Measurements from ENCODE around the gene GGA2.

The GGA2 gene

DNA sequence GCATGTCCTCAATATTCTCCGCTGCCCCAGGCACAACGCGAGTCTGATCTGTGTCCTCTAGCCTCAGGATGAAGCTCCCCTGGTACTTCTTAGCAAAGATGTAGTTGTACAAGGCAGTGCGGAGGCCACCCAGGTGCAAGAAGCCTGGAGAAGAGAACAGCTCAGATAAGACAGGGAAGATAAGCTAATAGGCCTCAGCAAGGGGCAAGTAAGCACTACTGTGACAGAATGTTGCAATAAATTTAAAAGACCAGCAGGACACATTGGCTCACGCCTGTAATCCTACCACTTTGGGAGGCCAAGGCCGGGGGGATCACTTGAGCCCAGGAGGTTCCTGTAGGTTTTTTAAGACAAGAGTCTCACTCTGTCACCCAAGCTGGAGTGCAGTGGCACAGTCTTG is 41.9 kb upstream of the GGA2 start:
- TF ChIP-seq TCF12 (IDR thresholded peaks at IDR 0.05; ENCODE audit: low read depth) (no peak), ZBTB7A (IDR thresholded peaks at IDR 0.05; ENCODE audit: low read depth) (no peak), CREB1 (IDR thresholded peaks at IDR 0.05; ENCODE audit: low read depth) (no peak), FOXM1 (IDR thresholded peaks at IDR 0.05; ENCODE audit: borderline replicate concordance, low read depth) (no peak)
- TF ChIP-seq, protein P1, sequence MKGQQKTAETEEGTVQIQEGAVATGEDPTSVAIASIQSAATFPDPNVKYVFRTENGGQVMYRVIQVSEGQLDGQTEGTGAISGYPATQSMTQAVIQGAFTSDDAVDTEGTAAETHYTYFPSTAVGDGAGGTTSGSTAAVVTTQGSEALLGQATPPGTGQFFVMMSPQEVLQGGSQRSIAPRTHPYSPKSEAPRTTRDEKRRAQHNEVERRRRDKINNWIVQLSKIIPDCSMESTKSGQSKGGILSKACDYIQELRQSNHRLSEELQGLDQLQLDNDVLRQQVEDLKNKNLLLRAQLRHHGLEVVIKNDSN (IDR thresholded peaks at IDR 0.05): no peak
- TF ChIP-seq, protein P2, sequence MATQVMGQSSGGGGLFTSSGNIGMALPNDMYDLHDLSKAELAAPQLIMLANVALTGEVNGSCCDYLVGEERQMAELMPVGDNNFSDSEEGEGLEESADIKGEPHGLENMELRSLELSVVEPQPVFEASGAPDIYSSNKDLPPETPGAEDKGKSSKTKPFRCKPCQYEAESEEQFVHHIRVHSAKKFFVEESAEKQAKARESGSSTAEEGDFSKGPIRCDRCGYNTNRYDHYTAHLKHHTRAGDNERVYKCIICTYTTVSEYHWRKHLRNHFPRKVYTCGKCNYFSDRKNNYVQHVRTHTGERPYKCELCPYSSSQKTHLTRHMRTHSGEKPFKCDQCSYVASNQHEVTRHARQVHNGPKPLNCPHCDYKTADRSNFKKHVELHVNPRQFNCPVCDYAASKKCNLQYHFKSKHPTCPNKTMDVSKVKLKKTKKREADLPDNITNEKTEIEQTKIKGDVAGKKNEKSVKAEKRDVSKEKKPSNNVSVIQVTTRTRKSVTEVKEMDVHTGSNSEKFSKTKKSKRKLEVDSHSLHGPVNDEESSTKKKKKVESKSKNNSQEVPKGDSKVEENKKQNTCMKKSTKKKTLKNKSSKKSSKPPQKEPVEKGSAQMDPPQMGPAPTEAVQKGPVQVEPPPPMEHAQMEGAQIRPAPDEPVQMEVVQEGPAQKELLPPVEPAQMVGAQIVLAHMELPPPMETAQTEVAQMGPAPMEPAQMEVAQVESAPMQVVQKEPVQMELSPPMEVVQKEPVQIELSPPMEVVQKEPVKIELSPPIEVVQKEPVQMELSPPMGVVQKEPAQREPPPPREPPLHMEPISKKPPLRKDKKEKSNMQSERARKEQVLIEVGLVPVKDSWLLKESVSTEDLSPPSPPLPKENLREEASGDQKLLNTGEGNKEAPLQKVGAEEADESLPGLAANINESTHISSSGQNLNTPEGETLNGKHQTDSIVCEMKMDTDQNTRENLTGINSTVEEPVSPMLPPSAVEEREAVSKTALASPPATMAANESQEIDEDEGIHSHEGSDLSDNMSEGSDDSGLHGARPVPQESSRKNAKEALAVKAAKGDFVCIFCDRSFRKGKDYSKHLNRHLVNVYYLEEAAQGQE (IDR thresholded peaks at IDR 0.05; ENCODE audit: low read depth): no peak

DNA sequence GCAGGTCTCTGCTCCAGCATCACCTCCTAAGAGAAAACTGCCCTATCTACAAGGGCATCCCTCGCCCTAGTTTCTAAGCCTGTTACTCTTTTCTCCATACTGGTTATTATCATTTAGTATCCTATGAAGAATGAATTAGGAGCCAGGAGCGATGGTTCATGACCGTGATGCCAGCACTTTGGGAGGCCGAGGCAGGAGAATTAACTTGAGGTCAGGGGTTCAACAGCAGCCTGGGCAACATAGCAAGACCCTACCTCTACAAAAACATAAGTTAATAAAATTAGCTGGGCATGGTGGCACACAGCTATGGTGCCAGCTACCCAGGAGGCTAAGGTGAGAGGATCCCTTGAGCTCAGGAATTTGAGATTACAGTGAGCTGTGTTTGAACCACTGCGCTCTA is 39.6 kb upstream of the GGA2 start:
- TF ChIP-seq TEAD4 (IDR thresholded peaks at IDR 0.05) (no peak), EGR1 (IDR thresholded peaks at IDR 0.05) (no peak), NFIC (IDR thresholded peaks at IDR 0.05) (no peak)

- TF ChIP-seq RAD21 (IDR thresholded peaks at IDR 0.05; ENCODE audit: low read depth) (no peak), TAF1 (IDR thresholded peaks at IDR 0.05; ENCODE audit: low read depth) (no peak), TCF12 (IDR thresholded peaks at IDR 0.05; ENCODE audit: low read depth) (no peak), EP300 (IDR thresholded peaks at IDR 0.05; ENCODE audit: borderline replicate concordance) (no peak), MAX (IDR thresholded peaks at IDR 0.05) (no peak), EGR1 (IDR thresholded peaks at IDR 0.05) (no peak), CEBPB (IDR thresholded peaks at IDR 0.05) (no peak), ZBTB7A (IDR thresholded peaks at IDR 0.05; ENCODE audit: low read depth) (no peak), NFIC (IDR thresholded peaks at IDR 0.05) (no peak)
- TF ChIP-seq, protein P2 (IDR thresholded peaks at IDR 0.05; ENCODE audit: low read depth): no peak
Measured at GRCh38 chr16:23544436-23544835, 34.1 kb upstream of the GGA2 start.

DNA sequence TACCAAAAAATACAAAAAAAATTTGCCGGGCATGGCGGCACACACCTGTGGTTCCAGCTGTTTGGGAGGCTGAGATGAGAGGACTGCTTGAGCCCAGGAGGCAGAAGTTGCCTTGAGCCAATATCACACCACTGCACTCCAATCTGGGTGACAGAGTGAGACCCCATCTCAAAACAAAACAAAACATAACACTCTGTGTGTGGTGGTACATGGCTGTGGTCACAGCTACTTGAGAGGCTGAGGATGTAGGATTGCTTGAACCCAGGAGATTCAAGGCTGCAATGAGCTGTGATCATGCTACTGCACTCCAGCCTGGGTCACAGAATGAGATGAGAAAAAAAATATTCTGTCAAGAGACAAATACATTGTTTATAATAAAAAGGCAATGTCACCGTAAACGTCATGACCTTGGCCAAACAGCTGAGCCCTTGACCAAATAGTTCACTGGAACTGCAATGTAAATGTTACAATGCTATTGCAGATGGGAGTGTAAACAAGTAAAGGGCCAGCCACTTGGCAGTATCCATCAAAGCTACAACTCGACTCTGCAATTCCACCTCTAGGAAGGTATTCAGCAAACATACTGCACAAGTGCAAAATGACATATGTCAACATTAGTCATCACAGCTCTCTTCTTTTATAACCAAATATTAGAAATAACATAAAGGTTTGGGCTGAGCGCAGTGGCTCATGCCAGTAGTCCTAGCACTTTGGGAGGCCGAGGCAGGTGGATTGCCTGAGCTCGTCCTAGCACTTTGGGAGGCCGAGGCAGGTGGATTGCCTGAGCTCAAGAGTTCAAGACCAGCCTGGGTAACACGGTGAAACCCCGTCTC is 29.9 kb upstream of the GGA2 start:
- TF ChIP-seq ZBTB7A (IDR thresholded peaks at IDR 0.05; ENCODE audit: low read depth): no peak
- TF ChIP-seq MAX (IDR thresholded peaks at IDR 0.05): no peak
- TF ChIP-seq TAF1 (IDR thresholded peaks at IDR 0.05; ENCODE audit: low read depth): no peak
- no peak for TF ChIP-seq CEBPB (IDR thresholded peaks at IDR 0.05)
- TF ChIP-seq TCF12 (IDR thresholded peaks at IDR 0.05; ENCODE audit: low read depth): no peak
- TF ChIP-seq FOXM1 (IDR thresholded peaks at IDR 0.05; ENCODE audit: borderline replicate concordance, low read depth): no peak
- no peak for TF ChIP-seq TEAD4 (IDR thresholded peaks at IDR 0.05)
- TF ChIP-seq YY1 (IDR thresholded peaks at IDR 0.05; ENCODE audit: low read depth): no peak
- TF ChIP-seq NFIC (IDR thresholded peaks at IDR 0.05): no peak
- no peak for TF ChIP-seq CREB1 (IDR thresholded peaks at IDR 0.05; ENCODE audit: low read depth)
- TF ChIP-seq, protein P2 (IDR thresholded peaks at IDR 0.05; ENCODE audit: low read depth): no peak
- TF ChIP-seq RAD21 (IDR thresholded peaks at IDR 0.05; ENCODE audit: low read depth): no peak
- TF ChIP-seq, protein P1 (IDR thresholded peaks at IDR 0.05): no peak
- TF ChIP-seq EGR1 (IDR thresholded peaks at IDR 0.05): no peak
- no peak for TF ChIP-seq EP300 (IDR thresholded peaks at IDR 0.05; ENCODE audit: borderline replicate concordance)

DNA sequence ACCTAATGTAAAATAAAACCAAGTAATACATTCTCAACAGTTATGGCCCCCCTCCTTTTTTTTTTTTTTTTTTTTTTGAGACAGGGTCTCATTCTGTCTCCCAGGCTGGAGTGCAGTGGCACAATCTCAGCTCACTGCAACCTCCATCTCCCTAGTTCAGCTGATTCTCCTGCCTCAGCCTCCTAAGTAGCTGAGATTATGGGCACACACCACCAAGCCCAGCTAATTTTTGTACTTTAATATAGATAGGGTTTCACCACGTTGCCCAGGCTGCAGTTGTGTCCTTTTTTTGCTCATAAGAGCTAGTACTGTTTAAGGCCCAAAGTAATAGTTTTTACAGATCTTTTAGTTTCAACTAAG is 28.6 kb upstream of the GGA2 start:
- TF ChIP-seq EP300 (IDR thresholded peaks at IDR 0.05; ENCODE audit: borderline replicate concordance) (no peak), NFIC (IDR thresholded peaks at IDR 0.05) (no peak), TCF12 (IDR thresholded peaks at IDR 0.05; ENCODE audit: low read depth) (no peak), TEAD4 (IDR thresholded peaks at IDR 0.05) (no peak), EGR1 (IDR thresholded peaks at IDR 0.05) (no peak), FOXM1 (IDR thresholded peaks at IDR 0.05; ENCODE audit: borderline replicate concordance, low read depth) (no peak), MAX (IDR thresholded peaks at IDR 0.05) (no peak), ZBTB7A (IDR thresholded peaks at IDR 0.05; ENCODE audit: low read depth) (no peak), YY1 (IDR thresholded peaks at IDR 0.05; ENCODE audit: low read depth) (no peak), TAF1 (IDR thresholded peaks at IDR 0.05; ENCODE audit: low read depth) (no peak)
- TF ChIP-seq, protein P2 (IDR thresholded peaks at IDR 0.05; ENCODE audit: low read depth): no peak
